Measurements from ENCODE around the gene GPR183.

DNA sequence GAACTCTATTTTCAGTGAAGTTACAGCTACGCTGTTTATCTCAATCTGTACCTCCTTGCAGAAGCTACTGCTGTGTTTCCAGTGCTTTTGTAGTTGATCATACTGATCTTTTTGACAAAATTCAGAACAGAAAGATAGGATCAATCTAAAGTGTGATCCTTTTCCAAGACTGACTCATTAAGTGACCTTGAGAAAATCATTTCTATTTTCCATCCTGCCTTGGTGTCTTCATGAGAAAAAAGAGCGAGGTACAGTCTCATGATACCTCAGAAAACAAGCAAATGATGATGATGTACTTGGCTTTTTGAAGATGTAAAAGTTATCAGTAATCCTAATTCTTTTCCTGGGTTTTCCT, 46.0 kb upstream of the GPR183 start:
- TF ChIP-seq, protein P1, sequence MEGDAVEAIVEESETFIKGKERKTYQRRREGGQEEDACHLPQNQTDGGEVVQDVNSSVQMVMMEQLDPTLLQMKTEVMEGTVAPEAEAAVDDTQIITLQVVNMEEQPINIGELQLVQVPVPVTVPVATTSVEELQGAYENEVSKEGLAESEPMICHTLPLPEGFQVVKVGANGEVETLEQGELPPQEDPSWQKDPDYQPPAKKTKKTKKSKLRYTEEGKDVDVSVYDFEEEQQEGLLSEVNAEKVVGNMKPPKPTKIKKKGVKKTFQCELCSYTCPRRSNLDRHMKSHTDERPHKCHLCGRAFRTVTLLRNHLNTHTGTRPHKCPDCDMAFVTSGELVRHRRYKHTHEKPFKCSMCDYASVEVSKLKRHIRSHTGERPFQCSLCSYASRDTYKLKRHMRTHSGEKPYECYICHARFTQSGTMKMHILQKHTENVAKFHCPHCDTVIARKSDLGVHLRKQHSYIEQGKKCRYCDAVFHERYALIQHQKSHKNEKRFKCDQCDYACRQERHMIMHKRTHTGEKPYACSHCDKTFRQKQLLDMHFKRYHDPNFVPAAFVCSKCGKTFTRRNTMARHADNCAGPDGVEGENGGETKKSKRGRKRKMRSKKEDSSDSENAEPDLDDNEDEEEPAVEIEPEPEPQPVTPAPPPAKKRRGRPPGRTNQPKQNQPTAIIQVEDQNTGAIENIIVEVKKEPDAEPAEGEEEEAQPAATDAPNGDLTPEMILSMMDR (IDR thresholded peaks at IDR 0.05; ENCODE audit: control extremely low read depth in 1 of 3, insufficient read depth in 1 of 3, low read depth in 1 of 3, low read length in 3 of 3) = no peak
- TF ChIP-seq, protein P2, sequence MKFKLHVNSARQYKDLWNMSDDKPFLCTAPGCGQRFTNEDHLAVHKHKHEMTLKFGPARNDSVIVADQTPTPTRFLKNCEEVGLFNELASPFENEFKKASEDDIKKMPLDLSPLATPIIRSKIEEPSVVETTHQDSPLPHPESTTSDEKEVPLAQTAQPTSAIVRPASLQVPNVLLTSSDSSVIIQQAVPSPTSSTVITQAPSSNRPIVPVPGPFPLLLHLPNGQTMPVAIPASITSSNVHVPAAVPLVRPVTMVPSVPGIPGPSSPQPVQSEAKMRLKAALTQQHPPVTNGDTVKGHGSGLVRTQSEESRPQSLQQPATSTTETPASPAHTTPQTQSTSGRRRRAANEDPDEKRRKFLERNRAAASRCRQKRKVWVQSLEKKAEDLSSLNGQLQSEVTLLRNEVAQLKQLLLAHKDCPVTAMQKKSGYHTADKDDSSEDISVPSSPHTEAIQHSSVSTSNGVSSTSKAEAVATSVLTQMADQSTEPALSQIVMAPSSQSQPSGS (IDR thresholded peaks at IDR 0.05; ENCODE audit: low read length) = no peak
- TF ChIP-seq POLR2A (IDR thresholded peaks at IDR 0.05; ENCODE audit: control extremely low read depth in 1 of 2, low read depth in 2 of 2, low read length in 2 of 2) (no peak), TAF1 (IDR thresholded peaks at IDR 0.05; ENCODE audit: low read depth, low read length) (no peak), JUND (IDR thresholded peaks at IDR 0.05; ENCODE audit: low read length) (no peak), RNF2 (IDR thresholded peaks at IDR 0.05; ENCODE audit: borderline replicate concordance, low read depth, low read length, missing control alignments, poor library complexity, severe bottlenecking) (no peak), EZH2 (IDR thresholded peaks at IDR 0.05; ENCODE audit: low read depth, low read length, severe bottlenecking) (no peak), SP4 (IDR thresholded peaks at IDR 0.05; ENCODE audit: low read length) (no peak), KDM1A (IDR thresholded peaks at IDR 0.05; ENCODE audit: borderline replicate concordance, low read length) (no peak), BACH1 (IDR thresholded peaks at IDR 0.05; ENCODE audit: low read length) (no peak), TBP (IDR thresholded peaks at IDR 0.05; ENCODE audit: low read depth, low read length) (no peak), RBBP5 (IDR thresholded peaks at IDR 0.05; ENCODE audit: borderline replicate concordance, low read depth, low read length) (no peak), SIX5 (IDR thresholded peaks at IDR 0.05; ENCODE audit: low read depth, low read length) (no peak)
